ENCODE results near the gene ZBTB46.

Gene ZBTB46

GRCh38 chr20:63708301-63709148 lies 122.5 kb downstream of the ZBTB46 start:
- no peak for TF ChIP-seq TAF1 (IDR thresholded peaks at IDR 0.05; ENCODE audit: borderline replicate concordance, insufficient read depth, low read length)
- no peak for TF ChIP-seq SIN3A (IDR thresholded peaks at IDR 0.05; ENCODE audit: borderline replicate concordance, insufficient read depth, low read length)
- no peak for TF ChIP-seq FOXP2 (optimal IDR thresholded peaks at IDR 0.05; ENCODE audit: borderline replicate concordance, extremely low read depth, extremely low read length, insufficient read depth)
- TF ChIP-seq REST (IDR thresholded peaks at IDR 0.05; ENCODE audit: insufficient read depth in 1 of 2, low read depth in 2 of 2, low read length in 2 of 2), result no peak
- no peak for TF ChIP-seq POLR2AphosphoS5 (IDR thresholded peaks at IDR 0.05; ENCODE audit: low read depth, low read length)

GRCh38 chr20:63707558-63708300 lies 123.3 kb downstream of the ZBTB46 start, which contains the start of the genes ARFRP1 and ZGPAT:
Gene ARFRP1, minus strand, starts transcription at chr20:63707976. Its CDS starts 885 bp downstream, at chr20:63707091.
Gene ZGPAT, plus strand, starts transcription at chr20:63708039. Its CDS starts 542 bp downstream, at chr20:63708581.
- TF ChIP-seq TAF1 (IDR thresholded peaks at IDR 0.05; ENCODE audit: borderline replicate concordance, insufficient read depth, low read length), result peak; percentile 86
- peak; percentile 49; the same call in 1 of the 2 replicates for TF ChIP-seq POLR2AphosphoS5 (IDR thresholded peaks at IDR 0.05; ENCODE audit: low read depth, low read length)
- TF ChIP-seq FOXP2 (optimal IDR thresholded peaks at IDR 0.05; ENCODE audit: borderline replicate concordance, extremely low read depth, extremely low read length, insufficient read depth), result no peak
- TF ChIP-seq REST (IDR thresholded peaks at IDR 0.05; ENCODE audit: insufficient read depth in 1 of 2, low read depth in 2 of 2, low read length in 2 of 2), result peak in 1 of 2 experiments; percentile 44; a peak in 1 of 4 replicates
- peak; percentile 45 for TF ChIP-seq SIN3A (IDR thresholded peaks at IDR 0.05; ENCODE audit: borderline replicate concordance, insufficient read depth, low read length)

DNA sequence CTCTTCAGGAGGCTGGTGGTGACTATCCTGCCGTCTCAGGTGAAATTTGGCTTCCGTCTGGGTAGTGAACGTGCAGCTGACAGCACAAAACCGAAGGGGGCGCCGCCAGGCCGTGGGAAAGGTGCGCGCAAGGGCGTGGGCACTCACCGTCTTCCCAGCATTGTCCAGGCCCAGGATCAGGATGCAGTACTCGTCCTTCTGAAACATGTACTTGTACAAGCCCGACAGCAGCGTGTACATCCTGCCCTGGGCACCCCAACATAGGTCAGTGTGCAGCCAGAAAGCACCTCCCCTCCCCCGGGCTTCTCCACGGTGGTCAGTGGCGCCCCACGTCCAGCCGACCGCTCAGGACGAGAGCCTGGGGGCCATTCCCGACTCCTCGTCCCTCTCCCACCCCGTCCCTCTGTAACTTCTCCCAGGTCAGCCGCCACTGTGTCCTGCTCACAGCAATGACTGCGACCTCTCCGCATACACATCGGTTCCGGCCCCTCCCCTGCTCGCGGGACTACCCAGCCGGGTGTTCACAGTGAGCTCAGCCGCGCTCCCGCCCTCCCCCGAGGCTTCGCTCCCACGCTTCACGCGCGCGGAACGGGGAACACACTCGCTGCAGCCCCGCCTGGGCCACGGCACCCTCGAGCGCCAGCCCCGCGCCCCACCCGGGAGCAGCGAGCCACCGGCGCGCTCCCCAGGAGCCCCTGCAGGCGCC lies 124.1 kb downstream of the ZBTB46 start:
- TF ChIP-seq FOXP2 (optimal IDR thresholded peaks at IDR 0.05; ENCODE audit: borderline replicate concordance, extremely low read depth, extremely low read length, insufficient read depth) (no peak), POLR2AphosphoS5 (IDR thresholded peaks at IDR 0.05; ENCODE audit: low read depth, low read length) (no peak; the same call in 1 of the 2 replicates), REST (IDR thresholded peaks at IDR 0.05; ENCODE audit: insufficient read depth in 1 of 2, low read depth in 2 of 2, low read length in 2 of 2) (no peak), SIN3A (IDR thresholded peaks at IDR 0.05; ENCODE audit: borderline replicate concordance, insufficient read depth, low read length) (no peak), TAF1 (IDR thresholded peaks at IDR 0.05; ENCODE audit: borderline replicate concordance, insufficient read depth, low read length) (no peak)

DNA sequence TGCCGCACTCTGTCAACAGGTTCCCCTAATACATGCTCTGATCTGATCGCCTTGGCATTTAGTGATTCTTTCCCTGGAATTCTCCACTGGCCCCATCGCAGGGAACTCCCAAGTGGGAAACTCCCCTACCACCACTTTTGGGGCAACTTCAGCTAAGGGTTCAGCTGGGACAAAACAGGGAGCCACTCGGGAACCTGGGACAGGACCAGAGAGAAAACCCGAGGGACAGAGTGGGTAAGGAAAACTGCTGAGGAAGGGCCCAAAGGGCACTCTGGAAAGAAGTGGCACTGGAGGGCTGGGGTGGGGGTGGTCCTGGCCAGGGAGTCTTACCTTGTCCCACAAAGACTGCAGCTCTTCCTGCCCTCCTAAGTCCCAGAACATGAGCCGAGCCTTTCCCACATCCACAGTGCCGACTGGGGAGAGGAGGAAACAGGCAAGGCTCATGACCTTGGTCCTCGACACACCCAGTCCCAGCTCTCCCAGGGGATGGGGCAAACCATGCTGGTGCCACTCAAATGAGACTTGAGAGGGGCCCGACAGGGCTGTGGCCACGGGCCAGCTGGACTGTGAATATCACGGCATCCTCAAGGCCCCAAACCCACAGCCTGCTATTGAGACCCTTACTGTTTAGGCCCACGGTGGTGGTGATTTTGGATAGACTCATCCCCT lies 124.9 kb downstream of the ZBTB46 start:
- TF ChIP-seq FOXP2 (optimal IDR thresholded peaks at IDR 0.05; ENCODE audit: borderline replicate concordance, extremely low read depth, extremely low read length, insufficient read depth) (no peak), SIN3A (IDR thresholded peaks at IDR 0.05; ENCODE audit: borderline replicate concordance, insufficient read depth, low read length) (no peak), TAF1 (IDR thresholded peaks at IDR 0.05; ENCODE audit: borderline replicate concordance, insufficient read depth, low read length) (no peak), POLR2AphosphoS5 (IDR thresholded peaks at IDR 0.05; ENCODE audit: low read depth, low read length) (no peak), REST (IDR thresholded peaks at IDR 0.05; ENCODE audit: insufficient read depth in 1 of 2, low read depth in 2 of 2, low read length in 2 of 2) (no peak)
